Fibroblast of lung (primary cell): ENCODE data around the gene SCO2.

ENCODE experiments used
- CTCF ChIP-seq, 2 donors: IDR thresholded peaks in 1 of 2; conservative IDR thresholded peaks in 1 of 2; 1 replicate in 1 of 2; 2 replicates in 1 of 2; pipeline ENCODE4 v1.5.1; 2011 to 2012; ENCODE audit warnings: low read length in 2 of 2, control low read depth in 1 of 2, inconsistent platforms in 1 of 2, low read depth in 1 of 2, mild to moderate bottlenecking in 1 of 2
- EZH2 ChIP-seq: IDR thresholded peaks from 2 replicates; pipeline ENCODE4 v1.5.1; 2012; ENCODE audit warnings: low read length, control low read depth, mild to moderate bottlenecking; ENCODE audit errors: missing control alignments

GRCh38 chr22:50522208-50522805 lies 3.1 kb downstream of the SCO2 start:
- TF ChIP-seq CTCF (conservative IDR thresholded peaks at IDR 0.05 in 1 of 2, IDR thresholded peaks at IDR 0.05 in 1 of 2; ENCODE audit: low read depth in 1 of 2, low read length in 2 of 2) (no peak), EZH2 (no peak)
